Smooth muscle cell (in vitro differentiated cells): ENCODE results near the gene ASH1L. TPM values are rescaled to one million over a fixed set of nuclear protein-coding genes. Genes with fewer than 3 reads are reported as not detected.
"Not testable (repeated sequence)": the region's sequence is repeated elsewhere in the genome, so short reads cannot be mapped to it uniquely, and the experiment has no call there.

ENCODE experiments used
- DNase-seq: peaks from one replicate; lab custom pipeline; 2025; ENCODE audit not compliant: unreplicated experiment; lab: John Stamatoyannopoulos, UW
- H2AFZ ChIP-seq: fragments of 200-600 bp; sonication (generic); 2 replicates; pipeline ENCODE4 v1.6.0; 2016; ENCODE audit warnings: antibody characterized with exemption, low read depth, mild to moderate bottlenecking
- H3F3A ChIP-seq: fragments of 200-600 bp; sonication (generic); 2 replicates; pipeline ENCODE4 v1.6.0; 2017; ENCODE audit warnings: antibody characterized with exemption, low read depth
- H3K27ac ChIP-seq: fragments of 200-600 bp; sonication (generic); 2 replicates; pipeline ENCODE4 v1.5.1; 2016; ENCODE audit warnings: low read depth, mild to moderate bottlenecking
- H3K27me3 ChIP-seq: fragments of 200-600 bp; sonication (generic); 2 replicates; pipeline ENCODE4 v1.6.1; 2016; ENCODE audit warnings: low read depth, mild to moderate bottlenecking
- H3K36me3 ChIP-seq: fragments of 200-600 bp; sonication (generic); 2 replicates; pipeline ENCODE4 v1.5.1; 2016; ENCODE audit warnings: low read depth
- H3K4me1 ChIP-seq: fragments of 200-600 bp; sonication (generic); 2 replicates; pipeline ENCODE4 v1.5.1; 2016; ENCODE audit warnings: low read depth
- H3K4me2 ChIP-seq: fragments of 200-600 bp; sonication (generic); 2 replicates; pipeline ENCODE4 v1.6.0; 2016; ENCODE audit warnings: mild to moderate bottlenecking
- H3K4me3 ChIP-seq: fragments of 200-600 bp; sonication (generic); 2 replicates; pipeline ENCODE4 v1.5.1; 2016; ENCODE audit warnings: mild to moderate bottlenecking
- H3K79me2 ChIP-seq: fragments of 200-600 bp; sonication (generic); 2 replicates; pipeline ENCODE4 v1.6.0; 2016; ENCODE audit warnings: low read depth, mild to moderate bottlenecking
- H3K9ac ChIP-seq: fragments of 200-600 bp; sonication (generic); 2 replicates; pipeline ENCODE4 v1.6.0; 2016; ENCODE audit warnings: low read depth
- H3K9me3 ChIP-seq: fragments of 200-600 bp; sonication (generic); replicated peaks from 2 replicates; pipeline ENCODE4 v1.5.1; 2016; ENCODE audit warnings: low read depth
- H4K20me1 ChIP-seq: fragments of 200-600 bp; sonication (generic); 2 replicates; pipeline ENCODE4 v1.6.0; 2016; ENCODE audit warnings: low read depth
- CTCF ChIP-seq: fragments of 200-600 bp; sonication (generic); IDR thresholded peaks from 2 replicates; pipeline ENCODE4 v1.5.1; 2017; ENCODE audit warnings: borderline replicate concordance, mild to moderate bottlenecking, antibody characterized with exemption; ENCODE audit not compliant: insufficient read depth, poor library complexity, severe bottlenecking
- WGBS: methylation state at CpG from one replicate; pipeline ENCODE4 v1.1.7; 2016; ENCODE audit warnings: low lambda C conversion rate; 5-methylcytosine and 5-hydroxymethylcytosine counted together
- polyA plus RNA-seq: library from polyadenylated mRNA; unstranded; fragments of >200 nt; fragmentation: Nextera tagmentation; extraction: Ambion mirVana; gene quantifications from 2 replicates; pipeline ENCODE4 v1.2.1, GENCODE V29; 2016
- total RNA-seq: library from RNA; depleted of rRNA; stranded (reverse); fragments of >200 nt; gene quantifications from 2 replicates; pipeline ENCODE4 v1.2.3, GENCODE V29; 2014

ASH1L gene
- total and polyA plus RNA-seq, 2 experiments from 2014 or later = 9.2 to 38.7 TPM

- Histone ChIP-seq H3K27me3 (no peaks in the 10 kb centered on the region), H2AFZ (no peak overlapping the region), H3K9ac (no peak overlapping the region), H3K79me2 (peaks cover 7% of the 10 kb centered on the region), H3K4me1 (peaks cover 12% of the 10 kb centered on the region), H3K4me2 (peak overlapping the region; percentile 44), H3K9me3 (no peaks in the 10 kb centered on the region), H3K4me3 (no peak overlapping the region), H3F3A (peaks cover 11% of the 10 kb centered on the region), H4K20me1 (peaks cover 21% of the 10 kb centered on the region), H3K27ac (peak overlapping the region; percentile 63), H3K36me3 (no peaks in the 10 kb centered on the region)
- TF ChIP-seq CTCF = no peak
- 41% methylated on average over 1 of the region's 1 CpG for WGBS
- DNase-seq = no peak
Measured at GRCh38 chr1:155455588-155456195, 106.9 kb downstream of the ASH1L start.

GRCh38 chr1:155454096-155454495 is 108.5 kb downstream of the ASH1L start:
- no peak for TF ChIP-seq CTCF
- Histone ChIP-seq H4K20me1 (peaks cover 21% of the 10 kb centered on the region), H3K27me3 (no peaks in the 10 kb centered on the region), H3K9me3 (no peaks in the 10 kb centered on the region), H3K4me3 (no peak overlapping the region), H3K79me2 (peaks cover 4% of the 10 kb centered on the region), H3K9ac (no peak overlapping the region), H3K4me2 (no peak overlapping the region), H3K36me3 (peaks cover 10% of the 10 kb centered on the region), H3F3A (peaks cover 6% of the 10 kb centered on the region), H3K4me1 (peaks cover 12% of the 10 kb centered on the region), H3K27ac (no peak overlapping the region), H2AFZ (no peak overlapping the region)
- DNase-seq = no peak
- WGBS = 83% methylated on average over 1 of the region's 1 CpG

GRCh38 chr1:155453141-155453540 is 109.5 kb downstream of the ASH1L start:
- WGBS = 94% methylated on average over 7 of the region's 7 CpGs
- Histone ChIP-seq H3K27ac (no peak overlapping the region), H3K36me3 (peaks cover 10% of the 10 kb centered on the region), H3K79me2 (peaks cover 3% of the 10 kb centered on the region), H3K27me3 (no peaks in the 10 kb centered on the region), H2AFZ (no peak overlapping the region), H3K9me3 (no peaks in the 10 kb centered on the region), H3F3A (peaks cover 6% of the 10 kb centered on the region), H3K4me3 (no peak overlapping the region), H4K20me1 (peaks cover 20% of the 10 kb centered on the region), H3K4me2 (no peak overlapping the region), H3K4me1 (peaks cover 12% of the 10 kb centered on the region), H3K9ac (no peak overlapping the region)
- TF ChIP-seq CTCF = no peak
- no peak for DNase-seq

- Histone ChIP-seq H3K9me3 (no peaks in the 10 kb centered on the region), H3K4me2 (no peak overlapping the region), H3K79me2 (no peaks in the 10 kb centered on the region), H3K4me3 (no peak overlapping the region), H3K36me3 (peaks cover 10% of the 10 kb centered on the region), H3K27me3 (no peaks in the 10 kb centered on the region), H3F3A (no peaks in the 10 kb centered on the region), H3K27ac (no peak overlapping the region), H3K9ac (no peak overlapping the region), H2AFZ (no peak overlapping the region), H4K20me1 (peaks cover 10% of the 10 kb centered on the region), H3K4me1 (peaks cover 10% of the 10 kb centered on the region)
- no peak for DNase-seq
- TF ChIP-seq CTCF = no peak
- WGBS = 98% methylated on average over 7 of the region's 7 CpGs
Measured at GRCh38 chr1:155451199-155451598, 111.4 kb downstream of the ASH1L start.

- H3K79me2 ChIP-seq = not testable (repeated sequence)
Measured at GRCh38 chr1:155442431-155442830, 120.2 kb downstream of the ASH1L start.

More at GRCh38 chr1:155442431-155442830, 120.2 kb downstream of the ASH1L start:
- H3K27me3 ChIP-seq, H3K9ac ChIP-seq, H3K36me3 ChIP-seq, H3F3A ChIP-seq, H3K27ac ChIP-seq, H3K9me3 ChIP-seq, H3K4me2 ChIP-seq, H2AFZ ChIP-seq, DNase-seq, H3K4me1 ChIP-seq, H3K4me3 ChIP-seq: not testable (repeated sequence)
- peaks cover 19% of the 10 kb centered on the region for H4K20me1 ChIP-seq
- WGBS = 97% methylated on average over 3 of the region's 6 CpGs
